Esophagus squamous epithelium (tissue), 4 donors: ENCODE measurements around the gene FIBP.

Source experiments
- POLR2A ChIP-seq, 4 donors: fragments of 450-650 bp; IDR thresholded peaks; one replicate each; pipeline ENCODE4 v1.6.1; 2017; ENCODE audit warnings: antibody characterized with exemption in 4 of 4, mild to moderate bottlenecking in 4 of 4, moderate library complexity in 3 of 4
- TF ChIP-seq, protein P1 (sequence below), 6 experiments: fragments of 450-650 bp in 4 of 6; fragments of 200-600 bp in 2 of 6; sonication (generic) in 2 of 6; IDR thresholded peaks; one replicate each; pipeline ENCODE4 v1.5.1; 2016 to 2019; ENCODE audit warnings: antibody characterized with exemption in 6 of 6, mild to moderate bottlenecking in 4 of 6, moderate library complexity in 4 of 6

DNA sequence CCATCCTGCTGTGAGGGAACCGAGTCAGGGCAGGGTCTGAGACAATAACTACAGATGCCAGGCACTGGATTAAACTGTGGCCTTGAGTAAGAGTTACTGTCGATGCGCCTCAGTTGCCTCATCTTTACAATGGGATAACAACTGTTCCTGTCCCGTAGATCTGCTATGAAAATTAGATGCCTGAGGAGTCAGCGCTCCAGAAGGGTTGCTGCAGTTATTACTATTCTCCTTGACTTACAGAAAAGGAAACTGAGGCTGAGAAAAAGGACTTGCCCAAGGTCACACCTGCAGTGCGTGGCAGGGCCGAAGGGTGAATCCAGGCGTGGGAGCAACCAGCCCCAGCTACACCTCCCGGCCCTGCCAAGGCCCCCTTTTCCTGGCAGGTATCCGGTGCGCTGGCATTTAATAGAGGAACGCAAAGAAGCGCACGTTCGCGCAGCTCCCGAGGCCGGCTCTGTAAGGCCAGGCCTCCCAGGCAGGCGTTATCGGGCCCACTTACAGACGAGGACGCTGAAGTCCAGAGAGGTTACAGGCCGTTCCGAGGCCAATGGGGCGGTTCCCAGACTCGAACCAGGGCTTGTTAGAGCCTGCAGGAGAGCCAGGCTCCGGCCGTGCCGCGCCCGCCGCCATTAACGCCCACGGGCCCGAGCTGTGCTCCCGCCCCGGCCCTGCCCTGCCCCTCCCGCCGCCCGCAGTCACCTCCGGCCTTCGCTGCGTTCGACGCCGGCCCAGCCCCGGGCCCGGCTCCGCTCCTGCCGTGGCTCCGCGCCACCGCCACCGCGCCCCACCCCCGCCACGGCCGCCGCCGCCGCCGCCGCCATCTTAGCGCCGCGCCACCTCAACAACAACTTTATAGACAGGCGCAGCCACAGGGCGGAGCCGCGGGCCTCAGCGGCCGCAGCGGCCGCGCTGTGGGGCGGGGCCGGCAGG, 30.2 kb upstream of the FIBP start, which contains the start of gene C11orf68:
- TF ChIP-seq, protein P1, sequence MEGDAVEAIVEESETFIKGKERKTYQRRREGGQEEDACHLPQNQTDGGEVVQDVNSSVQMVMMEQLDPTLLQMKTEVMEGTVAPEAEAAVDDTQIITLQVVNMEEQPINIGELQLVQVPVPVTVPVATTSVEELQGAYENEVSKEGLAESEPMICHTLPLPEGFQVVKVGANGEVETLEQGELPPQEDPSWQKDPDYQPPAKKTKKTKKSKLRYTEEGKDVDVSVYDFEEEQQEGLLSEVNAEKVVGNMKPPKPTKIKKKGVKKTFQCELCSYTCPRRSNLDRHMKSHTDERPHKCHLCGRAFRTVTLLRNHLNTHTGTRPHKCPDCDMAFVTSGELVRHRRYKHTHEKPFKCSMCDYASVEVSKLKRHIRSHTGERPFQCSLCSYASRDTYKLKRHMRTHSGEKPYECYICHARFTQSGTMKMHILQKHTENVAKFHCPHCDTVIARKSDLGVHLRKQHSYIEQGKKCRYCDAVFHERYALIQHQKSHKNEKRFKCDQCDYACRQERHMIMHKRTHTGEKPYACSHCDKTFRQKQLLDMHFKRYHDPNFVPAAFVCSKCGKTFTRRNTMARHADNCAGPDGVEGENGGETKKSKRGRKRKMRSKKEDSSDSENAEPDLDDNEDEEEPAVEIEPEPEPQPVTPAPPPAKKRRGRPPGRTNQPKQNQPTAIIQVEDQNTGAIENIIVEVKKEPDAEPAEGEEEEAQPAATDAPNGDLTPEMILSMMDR (IDR thresholded peaks at IDR 0.05), result peak in 1 of 6 experiments; percentile 6
- peak in 1 of 4 donors; percentile 11 for TF ChIP-seq POLR2A (IDR thresholded peaks at IDR 0.05)
